Naive thymus-derived CD4-positive, alpha-beta T cell (primary cell): ENCODE measurements around the gene SLC17A5. TPM values are rescaled to one million over a fixed set of nuclear protein-coding genes. Genes with fewer than 3 reads are reported as not detected.
"Not testable (repeated sequence)": the region's sequence is repeated elsewhere in the genome, so short reads cannot be mapped to it uniquely, and the experiment has no call there.

Experiments used
- ATAC-seq: fragments of 150-1000 bp; cut with Tn5 transposase; 2 replicates; pipeline ENCODE4 v1.10.0; 2021; ENCODE audit warnings: mild to moderate bottlenecking, moderate library complexity
- CTCF ChIA-PET: fragments of 350-600 bp; sonication (Branson Sonifier 250); formaldehyde crosslinking; loops from one replicate; lab custom pipeline; 2021; ENCODE audit warnings: antibody characterized with exemption; lab: Charles Lee
- POLR2A ChIA-PET: fragments of 350-600 bp; sonication (Branson Sonifier 250); formaldehyde crosslinking; loops from one replicate; lab custom pipeline; 2021; ENCODE audit warnings: antibody characterized with exemption, inconsistent platforms; lab: Charles Lee
- DNase-seq, 9 donors: peaks; one replicate each; pipeline versions ENCODE4 v3.0.0 to v3.0.0-alpha.2; 2020 to 2022; ENCODE audit warnings: mixed read lengths in 1 of 9
- H3K27ac ChIP-seq: one replicate; pipeline ENCODE4 v1.7.0; 2013; ENCODE audit warnings: mild to moderate bottlenecking, low read depth, low read length, moderate library complexity
- H3K27me3 ChIP-seq, 2 donors: one replicate each; pipeline ENCODE4 v1.7.0; 2013; ENCODE audit warnings: low read length in 2 of 2, mild to moderate bottlenecking in 2 of 2, moderate library complexity in 2 of 2; ENCODE audit not compliant: control insufficient read depth in 2 of 2, insufficient read depth in 2 of 2
- H3K36me3 ChIP-seq, 3 experiments: 1 replicate in 2 of 3; 2 replicates in 1 of 3; pipeline ENCODE4 v1.7.0; 2013; ENCODE audit warnings: low read length in 3 of 3, mild to moderate bottlenecking in 3 of 3, moderate library complexity in 1 of 3; ENCODE audit not compliant: insufficient read depth in 3 of 3, control insufficient read depth in 2 of 3
- H3K4me1 ChIP-seq, 2 donors: one replicate each; pipeline ENCODE4 v1.7.0; 2013; ENCODE audit warnings: low read length in 2 of 2, mild to moderate bottlenecking in 2 of 2, moderate library complexity in 1 of 2; ENCODE audit not compliant: control insufficient read depth in 2 of 2, insufficient read depth in 2 of 2
- H3K4me3 ChIP-seq: 2 replicates; pipeline ENCODE4 v1.7.0; 2013; ENCODE audit warnings: mild to moderate bottlenecking, low read length
- H3K9me3 ChIP-seq, 3 experiments: 1 replicate in 2 of 3; 2 replicates in 1 of 3; pipeline ENCODE4 v1.7.0; 2013; ENCODE audit warnings: low read length in 3 of 3; ENCODE audit not compliant: control insufficient read depth in 2 of 3
- H3K27ac Mint-ChIP-seq, 9 donors: one replicate each; pipeline ENCODE4 v1.8.0; 2020 to 2022; ENCODE audit warnings: mixed read lengths in 9 of 9, mild to moderate bottlenecking in 8 of 9, moderate library complexity in 5 of 9, inconsistent platforms in 2 of 9
- H3K27me3 Mint-ChIP-seq, 5 donors: one replicate each; pipeline ENCODE4 v1.8.0; 2021 to 2022; ENCODE audit warnings: mixed read lengths in 5 of 5, mild to moderate bottlenecking in 1 of 5
- H3K36me3 Mint-ChIP-seq, 5 donors: one replicate each; pipeline ENCODE4 v1.8.0; 2020 to 2022; ENCODE audit warnings: mixed read lengths in 5 of 5, mild to moderate bottlenecking in 3 of 5, inconsistent platforms in 1 of 5
- H3K4me1 Mint-ChIP-seq, 7 donors: one replicate each; pipeline ENCODE4 v1.8.0; 2020 to 2022; ENCODE audit warnings: mixed read lengths in 7 of 7, mild to moderate bottlenecking in 3 of 7, inconsistent platforms in 1 of 7
- H3K4me3 Mint-ChIP-seq, 10 donors: one replicate each; pipeline ENCODE4 v1.8.0; 2020 to 2022; ENCODE audit warnings: mild to moderate bottlenecking in 10 of 10, mixed read lengths in 10 of 10, moderate library complexity in 6 of 10, inconsistent platforms in 2 of 10
- H3K9me3 Mint-ChIP-seq, 11 donors: one replicate each; pipeline ENCODE4 v1.8.0; 2020 to 2022; ENCODE audit warnings: mixed read lengths in 11 of 11, mild to moderate bottlenecking in 4 of 11, inconsistent platforms in 1 of 11, moderate library complexity in 1 of 11
- intact Hi-C, 2 donors: fragments of 100-400 bp; cut with micrococcal nuclease; formaldehyde crosslinking; loops; one replicate each; pipeline ENCODE4 v1.15.1; 2023
- polyA plus RNA-seq, 2 donors: library from polyadenylated mRNA; unstranded; fragments of 300-500 nt; fragmentation: Illumina TruSeq; gene quantifications; one replicate each; pipeline ENCODE4 v1.2.3, GENCODE V29; 2021
- total RNA-seq, 6 experiments: library from RNA in 5 of 6; stranded (reverse) in 5 of 6; gene quantifications; 1 replicate in 5 of 6; 2 replicates in 1 of 6; pipeline ENCODE4 v1.2.3 and lab custom pipeline; 2021 to 2026

Gene SLC17A5
- total and polyA plus RNA-seq, 7 experiments from 2014 or later, result 6.0 to 13.8 (median 8.6) TPM

GRCh38 chr6:73632346-73632745 lies 21.4 kb downstream of the SLC17A5 start:
- no peaks in the 10 kb centered on the region for H3K27me3 Mint-ChIP-seq
- no peaks in the 10 kb centered on the region for H3K9me3 ChIP-seq
- DNase-seq (no peak), ATAC-seq (no peak)
- no peak overlapping the region for H3K27ac Mint-ChIP-seq
- H3K4me3 ChIP-seq, result no peak overlapping the region
- CTCF ChIA-PET, result interaction anchor here (1.0 kb wide), 1 partner anchor 21 kb away, joined by 5 read pairs; no protein-coding TSS in a partner anchor
- POLR2A ChIA-PET, result interaction anchor here (0.6 to 1.1 kb wide), 2 partner anchors 52 to 833 kb away, joined by 4 to 6 read pairs; no protein-coding TSS in a partner anchor
- no peaks in the 10 kb centered on the region for H3K4me1 ChIP-seq
- peaks cover 0 to 49% (median 5%) of the 10 kb centered on the region in 3 experiments for H3K36me3 ChIP-seq
- H3K9me3 Mint-ChIP-seq, result no peaks in the 10 kb centered on the region
- H3K4me3 Mint-ChIP-seq, result no peak overlapping the region
- no peak overlapping the region for H3K27ac ChIP-seq
- H3K27me3 ChIP-seq, result no peaks in the 10 kb centered on the region
- H3K4me1 Mint-ChIP-seq, result peaks cover 0 to 5% (median 0%) of the 10 kb centered on the region in 7 donors
- intact Hi-C loops, result no loop called here
- H3K36me3 Mint-ChIP-seq, result peaks cover 11 to 38% (median 15%) of the 10 kb centered on the region in 5 donors

GRCh38 chr6:73631849-73632248 lies 21.9 kb downstream of the SLC17A5 start:
- Mint-ChIP-seq H3K36me3 (peaks cover 11 to 33% (median 13%) of the 10 kb centered on the region in 5 donors), H3K9me3 (no peaks in the 10 kb centered on the region), H3K4me3 (no peak overlapping the region), H3K27me3 (no peaks in the 10 kb centered on the region), H3K4me1 (peaks cover 0 to 5% (median 0%) of the 10 kb centered on the region in 7 donors), H3K27ac (no peak overlapping the region)
- POLR2A ChIA-PET, result interaction anchor here (0.6 to 1.1 kb wide), 2 partner anchors 52 to 832 kb away, joined by 4 to 6 read pairs; no protein-coding TSS in a partner anchor
- no peaks in the 10 kb centered on the region for H3K27me3 ChIP-seq
- intact Hi-C loops, result no loop called here
- no peaks in the 10 kb centered on the region for H3K9me3 ChIP-seq
- CTCF ChIA-PET, result interaction anchor here (1.0 kb wide), 1 partner anchor 20 kb away, joined by 5 read pairs; no protein-coding TSS in a partner anchor
- H3K27ac ChIP-seq, result no peak overlapping the region
- H3K4me3 ChIP-seq, result no peak overlapping the region
- H3K4me1 ChIP-seq, result no peaks in the 10 kb centered on the region
- peaks cover 0 to 44% (median under 1%) of the 10 kb centered on the region in 3 experiments for H3K36me3 ChIP-seq
- DNase-seq, result no peak
- no peak for ATAC-seq

GRCh38 chr6:73630401-73630800 lies 23.4 kb downstream of the SLC17A5 start:
- peaks cover 0 to 12% (median 5%) of the 10 kb centered on the region in 7 donors for H3K4me1 Mint-ChIP-seq
- intact Hi-C loops, result no loop called here
- no peaks in the 10 kb centered on the region for H3K27me3 Mint-ChIP-seq
- POLR2A ChIA-PET, result no interaction called here
- H3K4me3 Mint-ChIP-seq, result no peak overlapping the region
- DNase-seq, result no peak
- H3K27ac Mint-ChIP-seq, result no peak overlapping the region
- no peak for ATAC-seq
- CTCF ChIA-PET, result no interaction called here
- Histone ChIP-seq H3K27ac (no peak overlapping the region), H3K4me1 (no peaks in the 10 kb centered on the region), H3K27me3 (no peaks in the 10 kb centered on the region), H3K4me3 (no peak overlapping the region), H3K9me3 (no peaks in the 10 kb centered on the region), H3K36me3 (peaks cover 0 to 41% (median 0%) of the 10 kb centered on the region in 3 experiments)
- H3K9me3 Mint-ChIP-seq, result no peaks in the 10 kb centered on the region
- peaks cover 11 to 29% (median 13%) of the 10 kb centered on the region in 5 donors for H3K36me3 Mint-ChIP-seq

GRCh38 chr6:73624896-73625295 lies 28.9 kb downstream of the SLC17A5 start:
- Histone ChIP-seq H3K27ac (no peak overlapping the region), H3K4me1 (no peaks in the 10 kb centered on the region), H3K27me3 (no peaks in the 10 kb centered on the region), H3K4me3 (no peak overlapping the region), H3K9me3 (no peaks in the 10 kb centered on the region), H3K36me3 (peaks cover 0 to 14% (median 0%) of the 10 kb centered on the region in 3 experiments)
- ChIA-PET CTCF (no interaction called here), POLR2A (interaction anchor here (0.8 to 1.2 kb wide), 2 partner anchors 13 to 28 kb away, joined by 3 to 4 read pairs; partner anchors contain the start of gene SLC17A5)
- DNase-seq (no peak), ATAC-seq (no peak)
- intact Hi-C loops, result no loop called here
- no peak overlapping the region for H3K27ac Mint-ChIP-seq
- peaks cover 0 to 8% (median 4%) of the 10 kb centered on the region in 7 donors for H3K4me1 Mint-ChIP-seq
- H3K4me3 Mint-ChIP-seq, result no peak overlapping the region
- no peaks in the 10 kb centered on the region for H3K27me3 Mint-ChIP-seq
- no peaks in the 10 kb centered on the region for H3K9me3 Mint-ChIP-seq
- peaks cover 0 to 19% (median 4%) of the 10 kb centered on the region in 5 donors for H3K36me3 Mint-ChIP-seq

GRCh38 chr6:73623480-73623879 lies 30.3 kb downstream of the SLC17A5 start:
- H3K4me3 Mint-ChIP-seq, H3K27me3 Mint-ChIP-seq, H3K4me1 ChIP-seq, H3K9me3 Mint-ChIP-seq, POLR2A ChIA-PET, CTCF ChIA-PET, H3K4me1 Mint-ChIP-seq, ATAC-seq, intact Hi-C loops, DNase-seq, H3K27ac Mint-ChIP-seq, H3K9me3 ChIP-seq, H3K4me3 ChIP-seq, H3K27ac ChIP-seq, H3K27me3 ChIP-seq: not testable (repeated sequence)
- peaks cover 0 to 16% (median 0%) of the 10 kb centered on the region in 3 experiments for H3K36me3 ChIP-seq
- peaks cover 0 to 17% (median 3%) of the 10 kb centered on the region in 5 donors for H3K36me3 Mint-ChIP-seq

GRCh38 chr6:73618082-73618481 lies 35.7 kb downstream of the SLC17A5 start:
- H3K27ac Mint-ChIP-seq, H3K27me3 ChIP-seq, DNase-seq, H3K4me1 Mint-ChIP-seq, H3K4me1 ChIP-seq, H3K9me3 ChIP-seq, H3K27me3 Mint-ChIP-seq, H3K9me3 Mint-ChIP-seq, H3K4me3 ChIP-seq, H3K4me3 Mint-ChIP-seq, ATAC-seq, intact Hi-C loops, H3K27ac ChIP-seq: not testable (repeated sequence)
- H3K36me3 ChIP-seq, result peaks cover 7 to 36% (median 7%) of the 10 kb centered on the region in 3 experiments
- H3K36me3 Mint-ChIP-seq, result peaks cover 0 to 37% (median 11%) of the 10 kb centered on the region in 5 donors
- ChIA-PET CTCF (interaction anchor here (0.8 kb wide), 1 partner anchor 115 kb away, joined by 3 read pairs; no protein-coding TSS in a partner anchor), POLR2A (interaction anchor here (0.6 to 1.1 kb wide), 2 partner anchors 33 to 98 kb away, joined by 3 to 4 read pairs; no protein-coding TSS in a partner anchor)
